H9 (cell line): ENCODE results near the gene RAD50. TPM values are rescaled to one million over a fixed set of nuclear protein-coding genes. Genes with fewer than 3 reads are reported as not detected.

ENCODE experiments used
- DNase-seq: peaks from one replicate; pipeline ENCODE4 v3.0.0-alpha.2; 2017
- H2AFZ ChIP-seq: one replicate; pipeline ENCODE4 v1.6.1; 2013; ENCODE audit warnings: mild to moderate bottlenecking, low read length, control low read depth, moderate library complexity
- H2AK5ac ChIP-seq: 2 replicates; pipeline ENCODE4 v1.6.1; 2013; ENCODE audit warnings: low read length, control low read depth, mixed read lengths; ENCODE audit not compliant: insufficient read length
- H2BK120ac ChIP-seq: one replicate; pipeline ENCODE4 v1.6.1; 2013; ENCODE audit warnings: low read depth, mild to moderate bottlenecking, low read length, control low read depth, inconsistent platforms; ENCODE audit not compliant: poor library complexity, severe bottlenecking
- H2BK12ac ChIP-seq: 2 replicates; pipeline ENCODE4 v1.6.1; 2013; ENCODE audit warnings: low read length, control low read depth, mixed read lengths, low read depth; ENCODE audit not compliant: insufficient read length
- H2BK15ac ChIP-seq: 2 replicates; pipeline ENCODE4 v1.6.1; 2013; ENCODE audit warnings: low read depth, low read length, control low read depth
- H2BK20ac ChIP-seq: one replicate; pipeline ENCODE4 v1.6.1; 2013; ENCODE audit warnings: low read depth, mild to moderate bottlenecking, low read length, control low read depth, inconsistent platforms; ENCODE audit not compliant: poor library complexity, severe bottlenecking
- H2BK5ac ChIP-seq: 2 replicates; pipeline ENCODE4 v1.6.1; 2013; ENCODE audit warnings: low read length, control low read depth, mixed read lengths; ENCODE audit not compliant: insufficient read length
- H3K14ac ChIP-seq: 2 replicates; pipeline ENCODE4 v1.6.1; 2013; ENCODE audit warnings: low read length, control low read depth; ENCODE audit not compliant: insufficient read depth
- H3K18ac ChIP-seq: 2 replicates; pipeline ENCODE4 v1.6.1; 2013; ENCODE audit warnings: low read depth, mild to moderate bottlenecking, mixed read lengths, low read length, control low read depth; ENCODE audit not compliant: insufficient read length
- H3K23ac ChIP-seq: 2 replicates; pipeline ENCODE4 v1.6.1; 2013; ENCODE audit warnings: low read length, control low read depth, mixed read lengths, low read depth; ENCODE audit not compliant: insufficient read length
- H3K23me2 ChIP-seq: 2 replicates; pipeline ENCODE4 v1.6.1; 2013; ENCODE audit warnings: low read depth, mild to moderate bottlenecking, mixed read lengths, low read length, control low read depth; ENCODE audit not compliant: insufficient read length, poor library complexity, severe bottlenecking
- H3K27ac ChIP-seq: 2 replicates; pipeline ENCODE4 v1.5.1; 2013; ENCODE audit warnings: low read length, control low read depth, mixed read lengths, low read depth; ENCODE audit not compliant: insufficient read length
- H3K27me3 ChIP-seq: 2 replicates; pipeline ENCODE4 v1.6.1; 2013; ENCODE audit warnings: low read length, control low read depth, inconsistent platforms; ENCODE audit not compliant: insufficient read depth
- H3K4ac ChIP-seq: 2 replicates; pipeline ENCODE4 v1.6.1; 2013; ENCODE audit warnings: low read depth, mild to moderate bottlenecking, control low read depth, inconsistent platforms, low read length, moderate library complexity
- H3K4me1 ChIP-seq: 2 replicates; pipeline ENCODE4 v1.6.1; 2013; ENCODE audit warnings: low read length, control low read depth, inconsistent platforms; ENCODE audit not compliant: insufficient read depth
- H3K4me2 ChIP-seq: 2 replicates; pipeline ENCODE4 v1.6.1; 2013; ENCODE audit warnings: low read length, control low read depth, mixed read lengths; ENCODE audit not compliant: insufficient read length, insufficient read depth
- H3K56ac ChIP-seq: 2 replicates; pipeline ENCODE4 v1.6.1; 2013; ENCODE audit warnings: low read depth, mild to moderate bottlenecking, mixed read lengths, low read length, control low read depth; ENCODE audit not compliant: insufficient read length
- H3K79me1 ChIP-seq: 2 replicates; pipeline ENCODE4 v1.6.1; 2013; ENCODE audit warnings: low read depth, mild to moderate bottlenecking, moderate library complexity, low read length, control low read depth, inconsistent platforms; ENCODE audit not compliant: insufficient read depth, poor library complexity, severe bottlenecking
- H3K79me2 ChIP-seq: 2 replicates; pipeline ENCODE4 v1.6.1; 2013; ENCODE audit warnings: low read length, control low read depth, inconsistent platforms; ENCODE audit not compliant: insufficient read depth
- H3K9ac ChIP-seq: 2 replicates; pipeline ENCODE4 v1.6.1; 2013; ENCODE audit warnings: low read length, control low read depth, mixed read lengths; ENCODE audit not compliant: insufficient read length; ENCODE audit errors: extremely low read depth
- H3K9me3 ChIP-seq: one replicate; pipeline ENCODE4 v1.6.1; 2013; ENCODE audit warnings: low read depth, low read length, inconsistent platforms; ENCODE audit not compliant: control insufficient read depth
- H3T11ph ChIP-seq: one replicate; pipeline ENCODE4 v1.6.1; 2013; ENCODE audit warnings: mild to moderate bottlenecking, low read length, control low read depth, inconsistent platforms
- H4K20me1 ChIP-seq: one replicate; pipeline ENCODE4 v1.6.1; 2013; ENCODE audit not compliant: control insufficient read depth, insufficient read length, insufficient read depth
- H4K5ac ChIP-seq: 2 replicates; pipeline ENCODE4 v1.6.1; 2013; ENCODE audit warnings: low read depth, mild to moderate bottlenecking, mixed read lengths, low read length, control low read depth; ENCODE audit not compliant: insufficient read length
- H4K8ac ChIP-seq: replicated peaks from 2 replicates; pipeline ENCODE4 v1.6.1; 2013; ENCODE audit warnings: low read length, control low read depth, mixed read lengths, low read depth; ENCODE audit not compliant: insufficient read length
- H4K91ac ChIP-seq: 2 replicates; pipeline ENCODE4 v1.6.1; 2013; ENCODE audit warnings: low read depth, mild to moderate bottlenecking, moderate library complexity, mixed read lengths, low read length, control low read depth; ENCODE audit not compliant: insufficient read length
- H3K27ac Mint-ChIP-seq, 3 experiments: 2 replicates in 2 of 3; 3 replicates in 1 of 3; pipeline ENCODE4 v1.8.0; 2020 to 2021; ENCODE audit warnings: mixed read lengths in 3 of 3, mild to moderate bottlenecking in 1 of 3, moderate library complexity in 1 of 3
- H3K27me3 Mint-ChIP-seq: 2 replicates; pipeline ENCODE4 v1.8.0; 2021; ENCODE audit warnings: low read depth, mild to moderate bottlenecking, moderate library complexity, mixed read lengths
- H3K36me3 Mint-ChIP-seq, 3 experiments: 2 replicates in 2 of 3; 3 replicates in 1 of 3; pipeline ENCODE4 v1.8.0; 2020 to 2021; ENCODE audit warnings: low read depth in 3 of 3, mixed read lengths in 3 of 3; ENCODE audit not compliant: insufficient read depth in 1 of 3
- H3K4me1 Mint-ChIP-seq, 2 experiments: 2 replicates each; pipeline ENCODE4 v1.8.0; 2020; ENCODE audit warnings: mixed read lengths in 2 of 2
- H3K4me3 Mint-ChIP-seq, 2 experiments: 2 replicates in 1 of 2; 3 replicates in 1 of 2; pipeline ENCODE4 v1.8.0; 2020 to 2021; ENCODE audit warnings: mild to moderate bottlenecking in 2 of 2, mixed read lengths in 2 of 2, moderate library complexity in 1 of 2
- H3K9me3 Mint-ChIP-seq, 2 experiments: 2 replicates in 1 of 2; 3 replicates in 1 of 2; pipeline ENCODE4 v1.8.0; 2020; ENCODE audit warnings: mild to moderate bottlenecking in 2 of 2, mixed read lengths in 2 of 2, moderate library complexity in 1 of 2
- total RNA-seq: library from RNA; stranded (reverse); gene quantifications from 2 replicates; pipeline ENCODE4 v1.2.1, GENCODE V29; 2021
- TF ChIP-seq, protein P1 (sequence below): fragments of 200-600 bp; sonication (generic); conservative IDR thresholded peaks from 3 replicates; pipeline ENCODE4 v1.8.0; 2021; ENCODE audit warnings: antibody characterized with exemption, mild to moderate bottlenecking

The RAD50 gene
- total RNA-seq, 1 experiment from 2014 or later = 46.1 TPM

DNA sequence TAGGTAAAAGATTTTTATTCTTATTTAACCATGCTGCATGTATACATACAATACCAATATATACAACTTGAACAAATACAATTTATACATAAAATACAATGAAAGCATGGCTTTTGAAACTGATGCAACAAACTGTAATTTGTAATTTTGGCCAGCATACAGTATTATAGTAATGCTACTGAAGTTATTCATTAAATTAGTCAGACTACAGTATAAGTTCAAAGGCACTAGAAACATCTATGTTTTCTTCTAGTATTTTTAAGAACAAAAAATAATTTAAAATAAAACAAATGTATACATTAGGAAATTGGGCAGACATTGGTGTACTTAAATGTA lies 135.8 kb downstream of the RAD50 start:
- no peak overlapping the region for H4K8ac ChIP-seq
- no peak overlapping the region for H3K14ac ChIP-seq
- H3K23ac ChIP-seq = no peak overlapping the region
- no peaks in the 10 kb centered on the region for H3K4me1 Mint-ChIP-seq
- no peaks in the 10 kb centered on the region for H3K9me3 ChIP-seq
- H3T11ph ChIP-seq = no peak overlapping the region
- TF ChIP-seq, protein P1, sequence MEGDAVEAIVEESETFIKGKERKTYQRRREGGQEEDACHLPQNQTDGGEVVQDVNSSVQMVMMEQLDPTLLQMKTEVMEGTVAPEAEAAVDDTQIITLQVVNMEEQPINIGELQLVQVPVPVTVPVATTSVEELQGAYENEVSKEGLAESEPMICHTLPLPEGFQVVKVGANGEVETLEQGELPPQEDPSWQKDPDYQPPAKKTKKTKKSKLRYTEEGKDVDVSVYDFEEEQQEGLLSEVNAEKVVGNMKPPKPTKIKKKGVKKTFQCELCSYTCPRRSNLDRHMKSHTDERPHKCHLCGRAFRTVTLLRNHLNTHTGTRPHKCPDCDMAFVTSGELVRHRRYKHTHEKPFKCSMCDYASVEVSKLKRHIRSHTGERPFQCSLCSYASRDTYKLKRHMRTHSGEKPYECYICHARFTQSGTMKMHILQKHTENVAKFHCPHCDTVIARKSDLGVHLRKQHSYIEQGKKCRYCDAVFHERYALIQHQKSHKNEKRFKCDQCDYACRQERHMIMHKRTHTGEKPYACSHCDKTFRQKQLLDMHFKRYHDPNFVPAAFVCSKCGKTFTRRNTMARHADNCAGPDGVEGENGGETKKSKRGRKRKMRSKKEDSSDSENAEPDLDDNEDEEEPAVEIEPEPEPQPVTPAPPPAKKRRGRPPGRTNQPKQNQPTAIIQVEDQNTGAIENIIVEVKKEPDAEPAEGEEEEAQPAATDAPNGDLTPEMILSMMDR = no peak
- H3K4me1 ChIP-seq = no peaks in the 10 kb centered on the region
- no peak overlapping the region for H2AK5ac ChIP-seq
- H3K27me3 Mint-ChIP-seq = no peaks in the 10 kb centered on the region
- no peak overlapping the region for H4K5ac ChIP-seq
- H3K27ac Mint-ChIP-seq = no peak overlapping the region
- no peak overlapping the region for H3K4me3 Mint-ChIP-seq
- H3K23me2 ChIP-seq = no peaks in the 10 kb centered on the region
- H3K36me3 Mint-ChIP-seq = peaks cover 0 to 3% (median under 1%) of the 10 kb centered on the region in 3 experiments; a peak in 3 of 7 replicates
- no peak overlapping the region for H2BK20ac ChIP-seq
- H4K91ac ChIP-seq = no peak overlapping the region
- H3K9me3 Mint-ChIP-seq = no peaks in the 10 kb centered on the region
- no peaks in the 10 kb centered on the region for H3K79me1 ChIP-seq
- no peak overlapping the region for H3K4me2 ChIP-seq
- H3K27ac ChIP-seq = no peak overlapping the region
- H3K56ac ChIP-seq = no peak overlapping the region
- no peaks in the 10 kb centered on the region for H4K20me1 ChIP-seq
- DNase-seq = no peak
- H2AFZ ChIP-seq = no peak overlapping the region
- H3K79me2 ChIP-seq = no peaks in the 10 kb centered on the region
- H2BK5ac ChIP-seq = no peak overlapping the region
- H3K18ac ChIP-seq = no peak overlapping the region
- no peak overlapping the region for H3K9ac ChIP-seq
- H2BK15ac ChIP-seq = no peak overlapping the region
- H3K4ac ChIP-seq = no peak overlapping the region
- no peak overlapping the region for H2BK120ac ChIP-seq
- no peak overlapping the region for H2BK12ac ChIP-seq
- H3K27me3 ChIP-seq = no peaks in the 10 kb centered on the region

Other genes starting within 250 kb of the RAD50 start
- gene SLC22A5, start 187.3 kb upstream of the RAD50 start, total RNA-seq = 3.4 and 3.9 TPM in 2 replicates
- 7.2 and 8.7 TPM in 2 replicates for gene IRF1, start 66.2 kb upstream of the RAD50 start, total RNA-seq
- gene IL5, start 13.5 kb upstream of the RAD50 start, total RNA-seq = not detected in 2 replicates
- not detected in 2 replicates for gene IL13, start 101.2 kb downstream of the RAD50 start, total RNA-seq
- not detected in 2 replicates for gene IL4, start 117.0 kb downstream of the RAD50 start, total RNA-seq
- 12.9 and 13.2 TPM in 2 replicates for gene KIF3A, start 180.6 kb downstream of the RAD50 start, total RNA-seq
- gene CCNI2, start 190.4 kb downstream of the RAD50 start, total RNA-seq = 0.57 and 0.90 TPM in 2 replicates
- gene SEPTIN8, start 220.3 kb downstream of the RAD50 start, total RNA-seq = 36.0 and 38.2 TPM in 2 replicates